HG03354 (cell line): Measurements from ENCODE around the gene PDLIM7.
A peak's percentile ranks its signal among the peaks of the same experiment; 100 is the strongest.

Experiments used
- ATAC-seq: cut with Tn5 transposase; IDR thresholded peaks from one replicate; pipeline ENCODE4 v1.9.1; 2021; ENCODE audit warnings: mild to moderate bottlenecking; ENCODE audit not compliant: unreplicated experiment, poor library complexity, severe bottlenecking

Gene PDLIM7

GRCh38 chr5:177462021-177462670 is 35.3 kb downstream of the PDLIM7 start:
- ATAC-seq = no peak

GRCh38 chr5:177459819-177460628 is 37.4 kb downstream of the PDLIM7 start:
- no peak for ATAC-seq

- ATAC-seq = no peak
These were observed 38.0 kb downstream of the PDLIM7 start for GRCh38 chr5:177459357-177459756.

GRCh38 chr5:177458912-177459350 is 38.5 kb downstream of the PDLIM7 start:
- no peak for ATAC-seq

- ATAC-seq = no peak
These were observed 39.3 kb downstream of the PDLIM7 start for GRCh38 chr5:177457852-177458681.

DNA sequence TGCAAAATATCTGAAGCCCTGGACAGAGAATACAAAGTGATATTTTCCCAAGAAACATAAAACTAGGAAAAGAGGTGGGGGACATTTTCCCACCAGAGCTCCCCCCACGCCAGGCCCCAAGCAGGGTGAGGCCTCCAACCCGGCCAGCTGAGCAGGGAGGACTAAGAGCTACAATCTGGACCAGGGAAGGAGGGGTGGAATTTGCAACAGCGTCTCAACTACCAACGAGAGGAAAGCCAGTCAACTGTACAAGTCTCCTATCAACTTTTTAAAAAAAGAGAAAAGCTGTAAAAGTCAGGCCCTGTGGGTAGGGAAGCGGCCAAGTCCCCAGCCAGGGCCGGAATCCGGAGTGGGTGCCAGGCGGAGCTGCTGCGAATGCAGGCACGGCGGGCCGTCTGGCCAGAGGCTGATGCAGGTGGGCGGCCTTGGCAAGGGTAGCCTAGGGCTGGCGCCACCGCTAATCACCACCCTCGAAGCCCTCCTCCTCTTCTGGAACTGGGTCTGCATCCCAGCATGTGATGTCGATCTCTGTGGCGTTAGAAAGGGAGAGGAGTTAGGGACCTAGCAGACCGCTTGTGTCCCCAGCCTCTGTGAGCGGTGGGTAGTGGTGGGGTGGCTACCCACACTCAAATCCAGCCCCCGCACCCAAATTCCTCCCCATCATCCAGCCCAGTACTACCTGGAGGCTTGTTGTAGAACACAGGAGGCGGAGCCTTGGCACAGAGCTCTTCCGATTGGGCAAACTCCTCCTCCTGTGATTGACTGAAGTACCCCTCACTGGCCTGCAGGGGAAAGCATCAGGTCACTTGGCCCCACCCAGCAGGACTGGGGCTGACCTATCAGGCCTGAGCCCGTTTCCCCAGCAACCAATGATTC is 40.2 kb downstream of the PDLIM7 start:
- ATAC-seq = peak; percentile 54

DNA sequence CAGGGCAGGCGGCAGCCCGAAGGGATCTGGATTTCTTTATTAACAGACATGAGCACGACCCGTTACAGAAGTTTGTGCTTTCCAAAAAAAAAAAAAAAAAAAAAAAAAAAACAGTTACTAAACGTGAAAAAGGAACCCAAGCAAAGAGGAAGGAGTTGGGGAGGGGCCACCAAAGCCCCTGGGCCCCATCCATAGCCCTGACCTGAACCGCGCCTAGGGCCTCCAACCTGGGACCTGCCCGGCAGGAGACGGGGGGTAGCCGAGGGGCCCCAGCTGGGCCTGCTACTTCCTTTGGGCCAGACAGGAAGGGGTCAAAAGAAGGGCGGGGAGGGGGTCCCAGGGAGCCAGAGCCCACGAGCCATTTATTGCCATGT is 40.8 kb downstream of the PDLIM7 start:
- ATAC-seq = no peak

DNA sequence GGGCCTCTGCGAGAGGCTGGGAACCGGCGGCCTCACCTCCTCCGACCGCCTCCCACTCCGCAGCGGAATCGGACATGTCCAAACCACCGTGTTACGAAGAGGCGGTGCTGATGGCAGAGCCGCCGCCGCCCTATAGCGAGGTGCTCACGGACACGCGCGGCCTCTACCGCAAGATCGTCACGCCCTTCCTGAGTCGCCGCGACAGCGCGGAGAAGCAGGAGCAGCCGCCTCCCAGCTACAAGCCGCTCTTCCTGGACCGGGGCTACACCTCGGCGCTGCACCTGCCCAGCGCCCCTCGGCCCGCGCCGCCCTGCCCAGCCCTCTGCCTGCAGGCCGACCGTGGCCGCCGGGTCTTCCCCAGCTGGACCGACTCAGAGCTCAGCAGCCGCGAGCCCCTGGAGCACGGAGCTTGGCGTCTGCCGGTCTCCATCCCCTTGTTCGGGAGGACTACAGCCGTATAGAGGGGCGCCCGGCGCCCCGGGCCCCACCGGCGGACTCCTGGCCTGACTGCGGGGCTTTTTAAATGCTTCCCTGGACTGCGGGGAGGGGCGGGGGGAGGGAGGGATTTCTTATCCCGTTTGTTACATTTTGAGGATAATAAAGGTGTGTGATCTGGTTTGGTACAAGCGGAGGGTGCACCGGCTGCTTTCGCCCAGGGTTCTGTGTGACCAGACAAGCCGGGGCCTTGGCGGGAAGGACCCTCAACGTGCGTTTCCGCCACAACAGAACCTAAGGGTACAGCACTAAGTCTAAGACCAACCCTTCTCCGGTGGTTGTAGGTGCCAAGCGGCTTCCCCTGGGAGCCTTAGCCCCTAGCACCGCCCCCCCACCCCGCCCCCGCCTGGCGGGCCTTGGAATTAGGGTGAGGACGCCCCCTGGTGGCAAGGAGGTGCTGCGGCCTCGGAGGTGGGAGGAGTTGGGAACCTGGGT is 41.5 kb downstream of the PDLIM7 start:
- peak; percentile 24 for ATAC-seq

GRCh38 chr5:177455036-177455660 is 42.3 kb downstream of the PDLIM7 start:
- ATAC-seq = peak; percentile 55

DNA sequence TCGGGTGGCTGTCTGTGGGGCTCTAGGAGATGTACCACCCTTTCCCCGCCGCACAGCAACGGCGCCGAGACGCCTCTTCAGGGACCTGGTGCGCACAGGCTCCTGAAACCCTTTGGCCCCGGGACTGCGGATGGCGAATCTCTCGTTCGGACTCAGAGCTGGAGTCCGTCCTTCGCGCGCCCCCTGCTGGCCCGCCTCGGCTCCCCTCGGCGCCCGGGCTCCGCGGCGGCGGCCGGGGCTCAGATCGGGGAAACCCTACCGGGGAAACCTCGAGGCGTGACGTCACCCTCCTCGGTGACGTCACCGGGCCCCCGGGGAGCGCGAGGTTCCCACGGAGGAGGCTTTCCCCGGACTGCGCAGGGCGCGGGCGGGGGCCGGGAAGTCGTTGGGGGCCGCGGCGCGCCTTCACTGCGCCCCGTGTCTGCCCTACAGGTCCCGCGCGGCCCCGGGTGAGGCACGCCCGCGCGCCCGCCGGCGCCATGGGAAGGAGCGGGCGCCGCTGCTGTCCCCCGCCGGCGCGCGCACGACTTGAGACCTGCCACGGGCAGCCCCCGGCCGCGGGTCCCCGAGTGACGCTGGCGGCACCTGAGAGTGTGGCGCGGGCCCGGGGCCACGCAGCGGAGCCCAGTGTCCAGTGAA is 42.9 kb downstream of the PDLIM7 start:
- peak; percentile 50 for ATAC-seq

DNA sequence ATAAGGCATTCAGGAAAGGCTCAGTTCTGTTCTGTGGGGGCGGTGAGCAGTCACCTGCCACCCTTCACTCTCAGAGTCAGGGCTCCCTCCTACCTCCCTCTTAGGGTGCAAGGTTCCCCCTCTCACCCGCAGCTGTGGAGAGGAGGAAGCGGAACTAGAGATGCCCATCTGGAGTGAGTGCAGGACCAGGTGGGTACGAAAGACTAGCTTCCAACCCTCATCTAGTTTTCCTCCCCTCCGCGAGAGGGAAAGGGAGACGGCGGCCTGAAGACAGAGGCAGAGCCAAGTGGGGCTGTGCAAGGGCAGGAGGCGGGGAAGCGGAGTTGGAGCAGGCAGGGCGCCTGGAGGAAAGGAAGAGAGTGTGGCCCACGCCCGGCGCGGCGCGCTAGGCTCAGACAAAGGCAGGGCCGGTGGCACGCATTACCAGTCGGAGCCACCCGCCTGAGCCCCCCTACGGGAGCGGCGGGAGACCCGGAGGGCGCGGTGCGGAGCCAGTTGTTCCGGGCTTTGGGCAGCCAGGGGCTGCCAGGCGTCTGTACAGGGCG is 43.5 kb downstream of the PDLIM7 start:
- ATAC-seq = peak; percentile 2

GRCh38 chr5:177452688-177453638 is 44.4 kb downstream of the PDLIM7 start:
- no peak for ATAC-seq

DNA sequence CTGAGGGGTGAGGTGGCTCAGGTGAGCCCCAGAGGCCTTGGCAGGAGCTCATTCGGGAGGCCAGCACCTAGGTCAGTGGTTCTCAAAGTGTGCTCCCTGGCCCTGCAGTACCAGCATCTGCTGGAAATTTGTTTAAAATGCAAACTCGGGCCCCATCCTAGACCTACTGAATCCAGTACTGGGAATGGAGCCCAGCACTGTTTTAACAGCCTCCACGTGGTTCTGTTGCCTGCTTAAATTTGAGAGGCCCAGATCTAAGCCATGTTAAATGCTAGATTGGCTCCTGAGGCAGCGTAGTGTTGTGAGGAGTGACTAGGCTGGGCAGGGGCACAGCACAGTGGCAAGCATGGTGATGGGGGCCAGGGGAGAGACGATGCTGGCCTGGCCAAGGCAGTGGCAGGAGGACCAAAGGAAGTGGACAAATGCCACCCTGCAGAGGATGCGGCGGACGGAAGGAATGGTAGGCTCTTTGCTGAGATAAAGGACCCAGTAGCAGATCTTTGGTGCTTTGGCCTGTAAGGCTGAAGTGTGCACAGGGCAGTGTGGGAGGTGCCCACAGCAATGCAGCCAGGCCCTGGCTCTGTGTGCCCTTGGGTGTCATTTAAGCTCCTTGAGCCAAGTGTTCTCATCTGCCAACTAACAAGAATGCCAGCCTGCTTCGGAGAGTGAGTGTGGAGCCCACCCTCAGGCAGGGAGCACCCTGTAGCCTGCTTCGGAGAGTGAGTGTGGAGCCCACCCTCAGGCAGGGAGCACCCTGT is 46.6 kb downstream of the PDLIM7 start:
- ATAC-seq = no peak

DNA sequence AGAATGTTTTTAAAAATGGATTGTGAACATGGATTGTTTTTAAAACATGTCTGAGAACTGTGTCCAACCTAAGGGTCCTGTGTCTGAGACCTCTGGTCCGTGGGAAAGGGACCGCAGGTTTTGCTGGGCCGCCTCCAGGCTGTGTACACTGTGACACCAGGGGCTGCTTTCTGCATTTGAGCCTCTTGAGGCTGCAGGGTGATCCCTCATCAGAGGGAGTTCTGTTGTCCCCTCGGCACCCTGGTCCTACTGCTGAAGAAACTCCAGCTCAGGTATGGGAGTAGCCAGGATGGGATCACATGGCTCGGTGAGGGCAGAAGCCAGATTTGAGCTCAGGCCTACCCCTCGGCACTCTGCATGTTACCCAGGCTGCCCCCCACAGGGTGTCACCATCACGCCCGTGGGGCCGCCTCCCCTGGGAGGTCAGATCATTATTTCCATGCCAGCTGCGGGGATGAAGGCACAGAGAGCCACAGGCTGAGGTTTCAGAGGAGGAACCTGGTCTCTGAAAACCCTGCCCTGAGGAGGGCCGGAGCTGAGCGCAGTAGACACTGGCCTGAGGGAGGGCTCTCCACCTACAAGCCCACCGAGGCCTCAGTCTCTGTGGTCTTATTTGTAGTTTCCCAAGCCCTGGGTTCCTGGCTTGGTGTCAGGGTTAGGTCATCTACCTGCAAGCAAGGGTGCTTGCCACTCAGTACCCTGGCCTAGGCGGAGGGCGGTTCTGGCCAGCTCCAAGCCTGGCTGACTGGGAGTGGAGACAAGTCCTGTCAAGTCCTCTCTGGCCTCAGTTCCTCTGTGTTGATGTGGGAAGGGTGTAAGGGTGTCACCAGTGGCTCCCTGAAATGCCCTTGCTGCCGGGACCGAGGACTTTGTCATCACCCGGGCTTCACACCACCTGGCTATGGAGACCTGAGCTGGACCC is 48.0 kb downstream of the PDLIM7 start:
- ATAC-seq = no peak
